HEK293 (cell line): ENCODE measurements around the gene CCNK.

ENCODE experiments used
- CTCF ChIA-PET: fragments of 350-600 bp; formaldehyde crosslinking; extraction: SDS; loops from one replicate; lab custom pipeline; 2021; ENCODE audit warnings: antibody characterized with exemption; lab: Yijun Ruan, JAX
- POLR2A ChIA-PET: fragments of 300-600 bp; formaldehyde crosslinking; extraction: SDS; loops from one replicate; lab custom pipeline; 2020; ENCODE audit warnings: antibody characterized with exemption, inconsistent platforms; lab: Yijun Ruan, JAX
- H3K27ac ChIP-seq: fragments of 200-500 bp; sonication (Bioruptor generic); 2 replicates; pipeline ENCODE4 v1.5.1; 2014; ENCODE audit warnings: low read depth, low read length, control low read depth, inconsistent platforms; ENCODE audit errors: extremely low read depth
- H3K36me3 ChIP-seq, 2 experiments: fragments of 200-500 bp in 1 of 2; sonication (Bioruptor generic) in 1 of 2; 1 replicate in 1 of 2; 2 replicates in 1 of 2; pipeline ENCODE4 v1.5.1; 2014 to 2017; ENCODE audit warnings: inconsistent platforms in 2 of 2, low read length in 2 of 2; ENCODE audit not compliant: control insufficient read depth in 2 of 2, insufficient read depth in 1 of 2
- H3K4me1 ChIP-seq: fragments of 200-500 bp; sonication (Bioruptor generic); 2 replicates; pipeline ENCODE4 v1.5.1; 2014; ENCODE audit warnings: mild to moderate bottlenecking, low read length, inconsistent platforms; ENCODE audit not compliant: control insufficient read depth, insufficient read depth
- H3K4me3 ChIP-seq: 2 replicates; pipeline ENCODE4 v1.5.1; 2011; ENCODE audit warnings: low read depth, mild to moderate bottlenecking, control low read depth, low read length, moderate library complexity
- H3K9me3 ChIP-seq: fragments of 200-500 bp; sonication (Bioruptor generic); 2 replicates; pipeline ENCODE4 v1.5.1; 2014; ENCODE audit warnings: low read depth, low read length, inconsistent platforms; ENCODE audit not compliant: control insufficient read depth, insufficient read depth
- FEZF1 ChIP-seq: fragments of 450-650 bp; formaldehyde crosslinking; IDR thresholded peaks from 2 replicates; pipeline ENCODE4 v1.5.1; 2016; ENCODE audit warnings: missing biosample characterization, missing genetic modification characterization
- KLF16 ChIP-seq: fragments of 450-650 bp; formaldehyde crosslinking; IDR thresholded peaks from 2 replicates; pipeline ENCODE4 v1.5.1; 2017; ENCODE audit warnings: missing biosample characterization, missing genetic modification characterization
- MYNN ChIP-seq: fragments of 450-650 bp; formaldehyde crosslinking; IDR thresholded peaks from 2 replicates; pipeline ENCODE4 v1.5.1; 2016; ENCODE audit warnings: missing biosample characterization, missing genetic modification characterization, borderline replicate concordance
- ZNF157 ChIP-seq: fragments of 450-650 bp; formaldehyde crosslinking; IDR thresholded peaks from 2 replicates; pipeline ENCODE4 v1.5.1; 2016; ENCODE audit warnings: missing biosample characterization, missing genetic modification characterization
- ZNF184 ChIP-seq: fragments of 450-650 bp; IDR thresholded peaks from 2 replicates; pipeline ENCODE4 v1.5.1; 2018; ENCODE audit warnings: missing biosample characterization, mild to moderate bottlenecking, missing genetic modification characterization
- ZNF23 ChIP-seq: fragments of 450-650 bp; formaldehyde crosslinking; IDR thresholded peaks from 2 replicates; pipeline ENCODE4 v1.5.1; 2016; ENCODE audit warnings: missing biosample characterization, missing genetic modification characterization, borderline replicate concordance
- ZNF423 ChIP-seq: fragments of 450-650 bp; formaldehyde crosslinking; IDR thresholded peaks from 2 replicates; pipeline ENCODE4 v1.5.1; 2016; ENCODE audit warnings: missing biosample characterization, missing genetic modification characterization
- ZNF530 ChIP-seq: fragments of 450-650 bp; formaldehyde crosslinking; IDR thresholded peaks from 2 replicates; pipeline ENCODE4 v1.5.1; 2016; ENCODE audit warnings: low read depth, missing biosample characterization, missing genetic modification characterization
- ZNF585B ChIP-seq: fragments of 450-650 bp; formaldehyde crosslinking; IDR thresholded peaks from 2 replicates; pipeline ENCODE4 v1.5.1; 2016; ENCODE audit warnings: missing biosample characterization, missing genetic modification characterization
- ZNF623 ChIP-seq: fragments of 450-650 bp; formaldehyde crosslinking; IDR thresholded peaks from 2 replicates; pipeline ENCODE4 v1.5.1; 2016; ENCODE audit warnings: missing biosample characterization, missing genetic modification characterization
- ZNF843 ChIP-seq: fragments of 450-650 bp; formaldehyde crosslinking; IDR thresholded peaks from 2 replicates; pipeline ENCODE4 v1.5.1; 2016; ENCODE audit warnings: missing biosample characterization, missing genetic modification characterization
- ZSCAN23 ChIP-seq: fragments of 450-650 bp; formaldehyde crosslinking; IDR thresholded peaks from 2 replicates; pipeline ENCODE4 v1.5.1; 2016; ENCODE audit warnings: missing biosample characterization, missing genetic modification characterization
- TF ChIP-seq, protein P1 (sequence below): fragments of 450-650 bp; formaldehyde crosslinking; IDR thresholded peaks from 2 replicates; pipeline ENCODE4 v1.5.1; 2016; ENCODE audit warnings: missing biosample characterization, missing genetic modification characterization, low read depth
- TF ChIP-seq, protein P2 (sequence below): fragments of 450-650 bp; formaldehyde crosslinking; IDR thresholded peaks from 2 replicates; pipeline ENCODE4 v1.5.1; 2016; ENCODE audit warnings: missing biosample characterization, missing genetic modification characterization
- TF ChIP-seq, protein P3 (sequence below): IDR thresholded peaks from 2 replicates; pipeline ENCODE4 v1.6.1; 2011; ENCODE audit warnings: mild to moderate bottlenecking, low read depth, low read length, borderline replicate concordance
- TF ChIP-seq, protein P4 (sequence below): fragments of 450-650 bp; formaldehyde crosslinking; IDR thresholded peaks from 2 replicates; pipeline ENCODE4 v1.5.1; 2016; ENCODE audit warnings: missing biosample characterization, missing genetic modification characterization

The CCNK gene

DNA sequence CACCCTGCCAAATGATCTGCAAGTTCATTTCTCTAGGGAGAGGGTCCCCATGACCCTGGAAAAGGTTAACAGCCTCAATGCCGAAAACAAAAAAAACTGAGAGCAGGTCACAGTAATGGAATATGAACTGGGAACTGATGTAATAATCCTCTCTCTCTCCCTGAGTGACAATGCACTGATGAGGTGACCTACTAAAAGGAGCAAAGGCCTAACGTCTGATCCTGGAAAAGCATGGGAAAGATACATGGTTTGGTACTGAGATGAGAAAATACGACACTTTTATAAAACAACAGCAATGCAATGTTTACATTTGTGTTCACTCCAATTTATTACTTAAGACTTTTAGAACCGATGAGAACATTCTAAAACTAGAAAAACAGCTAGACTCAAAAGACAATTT, 28.2 kb upstream of the CCNK start:
- POLR2A ChIA-PET = no interaction called here
- CTCF ChIA-PET = interaction anchor here (0.6 to 1.0 kb wide), 2 partner anchors 10 to 446 kb away, joined by 3 to 5 read pairs; no protein-coding TSS in a partner anchor
- Histone ChIP-seq H3K36me3 (peaks cover 10 to 66% of the 10 kb centered on the region in 2 experiments), H3K4me3 (no peak overlapping the region), H3K4me1 (no peaks in the 10 kb centered on the region), H3K27ac (no peak overlapping the region), H3K9me3 (no peaks in the 10 kb centered on the region)
- no peak for TF ChIP-seq ZNF623 (tag by site-specific recombination)
- TF ChIP-seq KLF16 (tag by site-specific recombination) = no peak
- TF ChIP-seq, protein P1, sequence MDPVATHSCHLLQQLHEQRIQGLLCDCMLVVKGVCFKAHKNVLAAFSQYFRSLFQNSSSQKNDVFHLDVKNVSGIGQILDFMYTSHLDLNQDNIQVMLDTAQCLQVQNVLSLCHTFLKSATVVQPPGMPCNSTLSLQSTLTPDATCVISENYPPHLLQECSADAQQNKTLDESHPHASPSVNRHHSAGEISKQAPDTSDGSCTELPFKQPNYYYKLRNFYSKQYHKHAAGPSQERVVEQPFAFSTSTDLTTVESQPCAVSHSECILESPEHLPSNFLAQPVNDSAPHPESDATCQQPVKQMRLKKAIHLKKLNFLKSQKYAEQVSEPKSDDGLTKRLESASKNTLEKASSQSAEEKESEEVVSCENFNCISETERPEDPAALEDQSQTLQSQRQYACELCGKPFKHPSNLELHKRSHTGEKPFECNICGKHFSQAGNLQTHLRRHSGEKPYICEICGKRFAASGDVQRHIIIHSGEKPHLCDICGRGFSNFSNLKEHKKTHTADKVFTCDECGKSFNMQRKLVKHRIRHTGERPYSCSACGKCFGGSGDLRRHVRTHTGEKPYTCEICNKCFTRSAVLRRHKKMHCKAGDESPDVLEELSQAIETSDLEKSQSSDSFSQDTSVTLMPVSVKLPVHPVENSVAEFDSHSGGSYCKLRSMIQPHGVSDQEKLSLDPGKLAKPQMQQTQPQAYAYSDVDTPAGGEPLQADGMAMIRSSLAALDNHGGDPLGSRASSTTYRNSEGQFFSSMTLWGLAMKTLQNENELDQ (tag by site-specific recombination) = no peak
- no peak for TF ChIP-seq MYNN (tag by site-specific recombination)
- no peak for TF ChIP-seq ZNF23
- no peak for TF ChIP-seq ZNF423
- no peak for TF ChIP-seq ZNF530

DNA sequence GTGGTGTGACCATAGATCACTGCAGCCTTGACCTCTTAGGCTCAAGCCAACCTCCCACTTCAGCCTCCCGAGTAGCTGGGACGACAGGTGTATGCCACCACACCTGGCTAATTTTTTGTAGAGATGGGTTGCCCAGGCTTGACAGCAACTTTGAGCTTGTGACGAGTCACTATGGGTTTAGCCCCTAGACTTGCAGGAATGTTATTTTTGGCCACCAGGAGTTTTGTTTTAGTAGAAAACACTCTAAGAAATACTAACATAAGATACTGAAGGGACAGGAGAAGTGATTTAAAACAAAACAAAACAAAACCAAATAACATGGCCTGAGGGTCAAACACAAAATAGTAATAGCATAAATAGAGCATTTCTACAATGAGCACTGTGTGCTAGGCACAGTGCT, 27.0 kb upstream of the CCNK start:
- Histone ChIP-seq H3K4me3 (no peak overlapping the region), H3K4me1 (no peaks in the 10 kb centered on the region), H3K36me3 (peaks cover 13 to 59% of the 10 kb centered on the region in 2 experiments), H3K9me3 (no peaks in the 10 kb centered on the region), H3K27ac (no peak overlapping the region)
- POLR2A ChIA-PET = no interaction called here
- no peak for TF ChIP-seq ZNF843 (tag by site-specific recombination)
- no peak for TF ChIP-seq ZNF157 (tag by site-specific recombination)
- TF ChIP-seq ZNF184 = no peak
- TF ChIP-seq, protein P2, sequence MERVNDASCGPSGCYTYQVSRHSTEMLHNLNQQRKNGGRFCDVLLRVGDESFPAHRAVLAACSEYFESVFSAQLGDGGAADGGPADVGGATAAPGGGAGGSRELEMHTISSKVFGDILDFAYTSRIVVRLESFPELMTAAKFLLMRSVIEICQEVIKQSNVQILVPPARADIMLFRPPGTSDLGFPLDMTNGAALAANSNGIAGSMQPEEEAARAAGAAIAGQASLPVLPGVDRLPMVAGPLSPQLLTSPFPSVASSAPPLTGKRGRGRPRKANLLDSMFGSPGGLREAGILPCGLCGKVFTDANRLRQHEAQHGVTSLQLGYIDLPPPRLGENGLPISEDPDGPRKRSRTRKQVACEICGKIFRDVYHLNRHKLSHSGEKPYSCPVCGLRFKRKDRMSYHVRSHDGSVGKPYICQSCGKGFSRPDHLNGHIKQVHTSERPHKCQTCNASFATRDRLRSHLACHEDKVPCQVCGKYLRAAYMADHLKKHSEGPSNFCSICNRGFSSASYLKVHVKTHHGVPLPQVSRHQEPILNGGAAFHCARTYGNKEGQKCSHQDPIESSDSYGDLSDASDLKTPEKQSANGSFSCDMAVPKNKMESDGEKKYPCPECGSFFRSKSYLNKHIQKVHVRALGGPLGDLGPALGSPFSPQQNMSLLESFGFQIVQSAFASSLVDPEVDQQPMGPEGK (tag by site-specific recombination) = no peak
- TF ChIP-seq, protein P3, sequence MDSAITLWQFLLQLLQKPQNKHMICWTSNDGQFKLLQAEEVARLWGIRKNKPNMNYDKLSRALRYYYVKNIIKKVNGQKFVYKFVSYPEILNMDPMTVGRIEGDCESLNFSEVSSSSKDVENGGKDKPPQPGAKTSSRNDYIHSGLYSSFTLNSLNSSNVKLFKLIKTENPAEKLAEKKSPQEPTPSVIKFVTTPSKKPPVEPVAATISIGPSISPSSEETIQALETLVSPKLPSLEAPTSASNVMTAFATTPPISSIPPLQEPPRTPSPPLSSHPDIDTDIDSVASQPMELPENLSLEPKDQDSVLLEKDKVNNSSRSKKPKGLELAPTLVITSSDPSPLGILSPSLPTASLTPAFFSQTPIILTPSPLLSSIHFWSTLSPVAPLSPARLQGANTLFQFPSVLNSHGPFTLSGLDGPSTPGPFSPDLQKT = no peak
- TF ChIP-seq, protein P4, sequence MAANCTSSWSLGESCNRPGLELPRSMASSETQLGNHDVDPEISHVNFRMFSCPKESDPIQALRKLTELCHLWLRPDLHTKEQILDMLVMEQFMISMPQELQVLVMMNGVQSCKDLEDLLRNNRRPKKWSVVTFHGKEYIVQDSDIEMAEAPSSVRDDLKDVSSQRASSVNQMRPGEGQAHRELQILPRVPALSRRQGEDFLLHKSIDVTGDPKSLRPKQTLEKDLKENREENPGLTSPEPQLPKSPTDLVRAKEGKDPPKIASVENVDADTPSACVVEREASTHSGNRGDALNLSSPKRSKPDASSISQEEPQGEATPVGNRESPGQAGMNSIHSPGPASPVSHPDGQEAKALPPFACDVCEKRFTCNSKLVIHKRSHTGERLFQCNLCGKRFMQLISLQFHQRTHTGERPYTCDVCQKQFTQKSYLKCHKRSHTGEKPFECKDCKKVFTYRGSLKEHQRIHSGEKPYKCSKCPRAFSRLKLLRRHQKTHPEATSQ (tag by site-specific recombination) = no peak
- no peak for TF ChIP-seq FEZF1 (tag by site-specific recombination)
- no peak for TF ChIP-seq ZSCAN23 (tag by site-specific recombination)
- no peak for TF ChIP-seq ZNF585B
- CTCF ChIA-PET = no interaction called here
